Gastroesophageal sphincter (tissue), 3 donors: Measurements from ENCODE around the gene CRIM1.

Experiments
- CTCF ChIP-seq, 4 experiments: fragments of 200-600 bp in 2 of 4; fragments of 450-650 bp in 2 of 4; sonication (generic) in 1 of 4; IDR thresholded peaks; one replicate each; pipeline ENCODE4 v1.5.1; 2017 to 2019; ENCODE audit warnings: antibody characterized with exemption in 4 of 4, mild to moderate bottlenecking in 2 of 4, moderate library complexity in 2 of 4
- EP300 ChIP-seq: sonication (generic); formaldehyde crosslinking; IDR thresholded peaks from one replicate; pipeline ENCODE4 v1.6.1; 2017; ENCODE audit warnings: antibody characterized with exemption, mild to moderate bottlenecking
- POLR2A ChIP-seq, 2 donors: fragments of 450-650 bp; IDR thresholded peaks; one replicate each; pipeline ENCODE4 v1.6.1; 2017; ENCODE audit warnings: antibody characterized with exemption in 2 of 2, mild to moderate bottlenecking in 2 of 2, moderate library complexity in 1 of 2
- POLR2AphosphoS5 ChIP-seq: sonication (generic); formaldehyde crosslinking; IDR thresholded peaks from one replicate; pipeline ENCODE4 v1.6.1; 2017; ENCODE audit warnings: antibody characterized with exemption

- no peak for TF ChIP-seq POLR2A (IDR thresholded peaks at IDR 0.05)
- no peak for TF ChIP-seq CTCF (IDR thresholded peaks at IDR 0.05)
- TF ChIP-seq POLR2AphosphoS5, result no peak
- no peak for TF ChIP-seq EP300
Observed at GRCh38 chr2:36526226-36526625, 170.6 kb downstream of the CRIM1 start.
